HEK293 (cell line): Measurements from ENCODE around the gene SLC25A42.

Experiments used
- CTCF ChIA-PET: fragments of 350-600 bp; formaldehyde crosslinking; extraction: SDS; loops from one replicate; lab custom pipeline; 2021; ENCODE audit warnings: antibody characterized with exemption; lab: Yijun Ruan, JAX
- POLR2A ChIA-PET: fragments of 300-600 bp; formaldehyde crosslinking; extraction: SDS; loops from one replicate; lab custom pipeline; 2020; ENCODE audit warnings: antibody characterized with exemption, inconsistent platforms; lab: Yijun Ruan, JAX
- H3K27ac ChIP-seq: fragments of 200-500 bp; sonication (Bioruptor generic); 2 replicates; pipeline ENCODE4 v1.5.1; 2014; ENCODE audit warnings: low read depth, low read length, control low read depth, inconsistent platforms; ENCODE audit errors: extremely low read depth
- H3K36me3 ChIP-seq, 2 experiments: fragments of 200-500 bp in 1 of 2; sonication (Bioruptor generic) in 1 of 2; 1 replicate in 1 of 2; 2 replicates in 1 of 2; pipeline ENCODE4 v1.5.1; 2014 to 2017; ENCODE audit warnings: inconsistent platforms in 2 of 2, low read length in 2 of 2; ENCODE audit not compliant: control insufficient read depth in 2 of 2, insufficient read depth in 1 of 2
- H3K4me1 ChIP-seq: fragments of 200-500 bp; sonication (Bioruptor generic); 2 replicates; pipeline ENCODE4 v1.5.1; 2014; ENCODE audit warnings: mild to moderate bottlenecking, low read length, inconsistent platforms; ENCODE audit not compliant: control insufficient read depth, insufficient read depth
- H3K4me3 ChIP-seq: 2 replicates; pipeline ENCODE4 v1.5.1; 2011; ENCODE audit warnings: low read depth, mild to moderate bottlenecking, control low read depth, low read length, moderate library complexity
- H3K9me3 ChIP-seq: fragments of 200-500 bp; sonication (Bioruptor generic); 2 replicates; pipeline ENCODE4 v1.5.1; 2014; ENCODE audit warnings: low read depth, low read length, inconsistent platforms; ENCODE audit not compliant: control insufficient read depth, insufficient read depth
- GLI2 ChIP-seq: fragments of 450-650 bp; formaldehyde crosslinking; IDR thresholded peaks from 2 replicates; pipeline ENCODE4; 2017; ENCODE audit warnings: missing biosample characterization, missing genetic modification characterization, low read depth, borderline replicate concordance
- GLIS1 ChIP-seq: fragments of 450-650 bp; formaldehyde crosslinking; IDR thresholded peaks from 2 replicates; pipeline ENCODE4 v1.5.1; 2016; ENCODE audit warnings: missing biosample characterization, missing genetic modification characterization
- MZF1 ChIP-seq: fragments of 450-650 bp; formaldehyde crosslinking; IDR thresholded peaks from 2 replicates; pipeline ENCODE4 v1.5.1; 2017; ENCODE audit warnings: missing biosample characterization, missing genetic modification characterization, borderline replicate concordance
- OSR2 ChIP-seq: fragments of 450-650 bp; formaldehyde crosslinking; IDR thresholded peaks from 2 replicates; pipeline ENCODE4 v1.5.1; 2016; ENCODE audit warnings: missing biosample characterization, missing genetic modification characterization
- ZFHX2 ChIP-seq: fragments of 450-650 bp; formaldehyde crosslinking; conservative IDR thresholded peaks from 2 replicates; pipeline ENCODE4 v1.5.1; 2016; ENCODE audit warnings: missing biosample characterization, missing genetic modification characterization
- ZNF10 ChIP-seq: fragments of 450-650 bp; formaldehyde crosslinking; IDR thresholded peaks from 2 replicates; pipeline ENCODE4 v1.5.1; 2017; ENCODE audit warnings: missing biosample characterization, missing genetic modification characterization
- ZNF140 ChIP-seq: fragments of 450-650 bp; formaldehyde crosslinking; IDR thresholded peaks from 2 replicates; pipeline ENCODE4 v1.5.1; 2016; ENCODE audit warnings: missing biosample characterization, missing genetic modification characterization
- ZNF19 ChIP-seq: fragments of 450-650 bp; formaldehyde crosslinking; IDR thresholded peaks from 2 replicates; pipeline ENCODE4; 2016; ENCODE audit warnings: missing biosample characterization, missing genetic modification characterization, low read depth
- ZNF266 ChIP-seq: fragments of 450-650 bp; formaldehyde crosslinking; IDR thresholded peaks from 2 replicates; pipeline ENCODE4 v1.5.1; 2016; ENCODE audit warnings: missing biosample characterization, missing genetic modification characterization, low read depth
- ZNF274 ChIP-seq, 2 experiments: fragments of 200-500 bp in 1 of 2; fragments of 450-650 bp in 1 of 2; sonication (Bioruptor generic) in 1 of 2; formaldehyde crosslinking in 1 of 2; IDR thresholded peaks; 2 replicates each; pipeline versions ENCODE4 v1.5.1 to v1.6.1; 2014 to 2016; ENCODE audit warnings: borderline replicate concordance in 1 of 2, inconsistent platforms in 1 of 2, low read length in 1 of 2, missing biosample characterization in 1 of 2, missing genetic modification characterization in 1 of 2
- ZNF354C ChIP-seq: fragments of 450-650 bp; formaldehyde crosslinking; IDR thresholded peaks from 2 replicates; pipeline ENCODE4 v1.5.1; 2016; ENCODE audit warnings: missing biosample characterization, missing genetic modification characterization, low read depth, borderline replicate concordance
- ZNF530 ChIP-seq: fragments of 450-650 bp; formaldehyde crosslinking; IDR thresholded peaks from 2 replicates; pipeline ENCODE4 v1.5.1; 2016; ENCODE audit warnings: low read depth, missing biosample characterization, missing genetic modification characterization
- ZNF544 ChIP-seq: fragments of 450-650 bp; formaldehyde crosslinking; IDR thresholded peaks from 2 replicates; pipeline ENCODE4 v1.5.0; 2017; ENCODE audit warnings: missing biosample characterization, missing genetic modification characterization
- ZNF555 ChIP-seq: fragments of 450-650 bp; formaldehyde crosslinking; conservative IDR thresholded peaks from 2 replicates; pipeline ENCODE4 v1.5.1; 2017; ENCODE audit warnings: missing biosample characterization, mild to moderate bottlenecking, missing genetic modification characterization, inconsistent platforms
- ZNF623 ChIP-seq: fragments of 450-650 bp; formaldehyde crosslinking; IDR thresholded peaks from 2 replicates; pipeline ENCODE4 v1.5.1; 2016; ENCODE audit warnings: missing biosample characterization, missing genetic modification characterization
- ZNF785 ChIP-seq: fragments of 450-650 bp; formaldehyde crosslinking; IDR thresholded peaks from 2 replicates; pipeline ENCODE4 v1.5.1; 2016; ENCODE audit warnings: missing biosample characterization, missing genetic modification characterization
- TF ChIP-seq, protein P1 (sequence below): fragments of 450-650 bp; formaldehyde crosslinking; IDR thresholded peaks from 2 replicates; pipeline ENCODE4 v1.5.1; 2016; ENCODE audit warnings: missing biosample characterization, missing genetic modification characterization
- TF ChIP-seq, protein P2 (sequence below): fragments of 450-650 bp; formaldehyde crosslinking; IDR thresholded peaks from 2 replicates; pipeline ENCODE4 v1.5.1; 2017; ENCODE audit warnings: missing biosample characterization, missing genetic modification characterization
- TF ChIP-seq, protein P3 (sequence below): fragments of 450-650 bp; formaldehyde crosslinking; IDR thresholded peaks from 2 replicates; pipeline ENCODE4 v1.5.1; 2017; ENCODE audit warnings: missing biosample characterization, missing genetic modification characterization
- TF ChIP-seq, protein P4 (sequence below): fragments of 450-650 bp; IDR thresholded peaks from 2 replicates; pipeline ENCODE4 v1.5.1; 2018; ENCODE audit warnings: missing biosample characterization, missing genetic modification characterization
- TF ChIP-seq, protein P5 (sequence below): fragments of 450-650 bp; formaldehyde crosslinking; IDR thresholded peaks from 2 replicates; pipeline ENCODE4 v1.5.1; 2016; ENCODE audit warnings: missing biosample characterization, missing genetic modification characterization
- TF ChIP-seq, protein P6 (sequence below): fragments of 450-650 bp; formaldehyde crosslinking; IDR thresholded peaks from 2 replicates; pipeline ENCODE4 v1.5.1; 2016; ENCODE audit warnings: missing biosample characterization, missing genetic modification characterization, low read depth
- TF ChIP-seq, protein P7 (sequence below): fragments of 450-650 bp; formaldehyde crosslinking; IDR thresholded peaks from 2 replicates; pipeline ENCODE4 v1.5.1; 2016; ENCODE audit warnings: missing biosample characterization, missing genetic modification characterization, borderline replicate concordance

Gene SLC25A42

DNA sequence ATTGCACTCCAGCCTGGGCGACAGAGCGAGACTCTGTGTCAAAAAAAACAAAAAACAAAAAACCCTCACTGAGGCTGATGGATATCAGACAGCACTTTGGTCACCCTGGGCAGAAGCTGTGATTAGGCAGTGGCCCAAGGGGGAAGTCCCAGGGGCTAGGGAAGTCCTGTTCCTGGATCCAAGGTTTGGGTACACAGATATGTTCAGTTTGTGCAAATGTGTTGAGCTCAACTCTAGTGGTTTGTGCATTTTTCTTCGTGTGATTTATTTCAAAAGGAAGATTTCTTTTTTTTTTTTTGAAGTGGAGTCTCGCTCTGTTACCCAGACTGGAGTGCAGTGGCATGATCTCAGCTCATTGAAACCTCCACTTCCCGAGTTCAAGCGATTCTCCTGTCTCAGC, 94.0 kb downstream of the SLC25A42 start:
- POLR2A ChIA-PET: interaction anchor here (0.6 kb wide), 1 partner anchor 9 kb away, joined by 6 read pairs; no protein-coding TSS in a partner anchor
- no peak overlapping the region for H3K27ac ChIP-seq
- no peak overlapping the region for H3K4me3 ChIP-seq
- TF ChIP-seq ZNF19 (tag by site-specific recombination) (no peak), ZNF623 (no peak), GLIS1 (tag by site-specific recombination) (no peak), ZFHX2 (tag by site-specific recombination) (no peak)
- no peaks in the 10 kb centered on the region for H3K9me3 ChIP-seq
- CTCF ChIA-PET: interaction anchor here (0.5 to 6.3 kb wide), 6 partner anchors 11 to 333 kb away, joined by 3 to 47 read pairs (median 10); no protein-coding TSS in a partner anchor
- H3K36me3 ChIP-seq: no peaks in the 10 kb centered on the region
- no peaks in the 10 kb centered on the region for H3K4me1 ChIP-seq

DNA sequence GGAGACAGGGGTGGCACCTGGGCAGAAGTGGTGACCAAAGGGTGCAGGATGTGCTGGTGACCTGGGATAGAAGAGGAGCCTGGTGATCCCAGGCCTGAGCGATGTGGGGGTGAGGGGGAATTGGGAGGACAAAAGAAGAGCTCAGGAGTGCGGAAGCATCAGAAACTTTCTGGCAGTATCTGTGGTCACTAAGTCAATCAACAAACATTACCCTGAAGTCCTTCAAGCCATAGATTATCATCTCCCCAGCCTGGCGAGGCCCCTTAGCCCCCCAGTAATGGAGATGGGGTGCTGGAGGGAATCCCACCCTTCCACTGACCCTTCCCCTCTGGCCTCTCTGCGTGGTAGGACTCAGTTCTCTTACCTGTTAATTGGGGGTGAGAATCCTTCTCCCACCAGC, 95.7 kb downstream of the SLC25A42 start:
- TF ChIP-seq ZNF10 (tag by site-specific recombination): no peak
- TF ChIP-seq MZF1 (tag by site-specific recombination): no peak
- TF ChIP-seq, protein P1, sequence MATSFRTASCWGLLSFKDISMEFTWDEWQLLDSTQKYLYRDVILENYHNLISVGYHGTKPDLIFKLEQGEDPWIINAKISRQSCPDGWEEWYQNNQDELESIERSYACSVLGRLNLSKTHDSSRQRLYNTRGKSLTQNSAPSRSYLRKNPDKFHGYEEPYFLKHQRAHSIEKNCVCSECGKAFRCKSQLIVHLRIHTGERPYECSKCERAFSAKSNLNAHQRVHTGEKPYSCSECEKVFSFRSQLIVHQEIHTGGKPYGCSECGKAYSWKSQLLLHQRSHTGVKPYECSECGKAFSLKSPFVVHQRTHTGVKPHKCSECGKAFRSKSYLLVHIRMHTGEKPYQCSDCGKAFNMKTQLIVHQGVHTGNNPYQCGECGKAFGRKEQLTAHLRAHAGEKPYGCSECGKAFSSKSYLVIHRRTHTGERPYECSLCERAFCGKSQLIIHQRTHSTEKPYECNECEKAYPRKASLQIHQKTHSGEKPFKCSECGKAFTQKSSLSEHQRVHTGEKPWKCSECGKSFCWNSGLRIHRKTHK: no peak
- TF ChIP-seq ZNF555: no peak
- TF ChIP-seq, protein P2, sequence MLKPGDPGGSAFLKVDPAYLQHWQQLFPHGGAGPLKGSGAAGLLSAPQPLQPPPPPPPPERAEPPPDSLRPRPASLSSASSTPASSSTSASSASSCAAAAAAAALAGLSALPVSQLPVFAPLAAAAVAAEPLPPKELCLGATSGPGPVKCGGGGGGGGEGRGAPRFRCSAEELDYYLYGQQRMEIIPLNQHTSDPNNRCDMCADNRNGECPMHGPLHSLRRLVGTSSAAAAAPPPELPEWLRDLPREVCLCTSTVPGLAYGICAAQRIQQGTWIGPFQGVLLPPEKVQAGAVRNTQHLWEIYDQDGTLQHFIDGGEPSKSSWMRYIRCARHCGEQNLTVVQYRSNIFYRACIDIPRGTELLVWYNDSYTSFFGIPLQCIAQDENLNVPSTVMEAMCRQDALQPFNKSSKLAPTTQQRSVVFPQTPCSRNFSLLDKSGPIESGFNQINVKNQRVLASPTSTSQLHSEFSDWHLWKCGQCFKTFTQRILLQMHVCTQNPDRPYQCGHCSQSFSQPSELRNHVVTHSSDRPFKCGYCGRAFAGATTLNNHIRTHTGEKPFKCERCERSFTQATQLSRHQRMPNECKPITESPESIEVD (tag by site-specific recombination): no peak
- no peak for TF ChIP-seq ZNF274 (IDR thresholded peaks at IDR 0.05; ENCODE audit: low read length)
- no peak for TF ChIP-seq ZNF274 (tag by site-specific recombination; IDR thresholded peaks at IDR 0.05; ENCODE audit: borderline replicate concordance)
- no peak for TF ChIP-seq ZNF266
- no peak for TF ChIP-seq ZNF354C
- TF ChIP-seq, protein P3, sequence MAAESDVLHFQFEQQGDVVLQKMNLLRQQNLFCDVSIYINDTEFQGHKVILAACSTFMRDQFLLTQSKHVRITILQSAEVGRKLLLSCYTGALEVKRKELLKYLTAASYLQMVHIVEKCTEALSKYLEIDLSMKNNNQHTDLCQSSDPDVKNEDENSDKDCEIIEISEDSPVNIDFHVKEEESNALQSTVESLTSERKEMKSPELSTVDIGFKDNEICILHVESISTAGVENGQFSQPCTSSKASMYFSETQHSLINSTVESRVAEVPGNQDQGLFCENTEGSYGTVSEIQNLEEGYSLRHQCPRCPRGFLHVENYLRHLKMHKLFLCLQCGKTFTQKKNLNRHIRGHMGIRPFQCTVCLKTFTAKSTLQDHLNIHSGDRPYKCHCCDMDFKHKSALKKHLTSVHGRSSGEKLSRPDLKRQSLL: no peak
- no peak for TF ChIP-seq GLI2 (tag by site-specific recombination)
- TF ChIP-seq, protein P4, sequence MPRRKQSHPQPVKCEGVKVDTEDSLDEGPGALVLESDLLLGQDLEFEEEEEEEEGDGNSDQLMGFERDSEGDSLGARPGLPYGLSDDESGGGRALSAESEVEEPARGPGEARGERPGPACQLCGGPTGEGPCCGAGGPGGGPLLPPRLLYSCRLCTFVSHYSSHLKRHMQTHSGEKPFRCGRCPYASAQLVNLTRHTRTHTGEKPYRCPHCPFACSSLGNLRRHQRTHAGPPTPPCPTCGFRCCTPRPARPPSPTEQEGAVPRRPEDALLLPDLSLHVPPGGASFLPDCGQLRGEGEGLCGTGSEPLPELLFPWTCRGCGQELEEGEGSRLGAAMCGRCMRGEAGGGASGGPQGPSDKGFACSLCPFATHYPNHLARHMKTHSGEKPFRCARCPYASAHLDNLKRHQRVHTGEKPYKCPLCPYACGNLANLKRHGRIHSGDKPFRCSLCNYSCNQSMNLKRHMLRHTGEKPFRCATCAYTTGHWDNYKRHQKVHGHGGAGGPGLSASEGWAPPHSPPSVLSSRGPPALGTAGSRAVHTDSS (tag by site-specific recombination): no peak
- TF ChIP-seq, protein P5, sequence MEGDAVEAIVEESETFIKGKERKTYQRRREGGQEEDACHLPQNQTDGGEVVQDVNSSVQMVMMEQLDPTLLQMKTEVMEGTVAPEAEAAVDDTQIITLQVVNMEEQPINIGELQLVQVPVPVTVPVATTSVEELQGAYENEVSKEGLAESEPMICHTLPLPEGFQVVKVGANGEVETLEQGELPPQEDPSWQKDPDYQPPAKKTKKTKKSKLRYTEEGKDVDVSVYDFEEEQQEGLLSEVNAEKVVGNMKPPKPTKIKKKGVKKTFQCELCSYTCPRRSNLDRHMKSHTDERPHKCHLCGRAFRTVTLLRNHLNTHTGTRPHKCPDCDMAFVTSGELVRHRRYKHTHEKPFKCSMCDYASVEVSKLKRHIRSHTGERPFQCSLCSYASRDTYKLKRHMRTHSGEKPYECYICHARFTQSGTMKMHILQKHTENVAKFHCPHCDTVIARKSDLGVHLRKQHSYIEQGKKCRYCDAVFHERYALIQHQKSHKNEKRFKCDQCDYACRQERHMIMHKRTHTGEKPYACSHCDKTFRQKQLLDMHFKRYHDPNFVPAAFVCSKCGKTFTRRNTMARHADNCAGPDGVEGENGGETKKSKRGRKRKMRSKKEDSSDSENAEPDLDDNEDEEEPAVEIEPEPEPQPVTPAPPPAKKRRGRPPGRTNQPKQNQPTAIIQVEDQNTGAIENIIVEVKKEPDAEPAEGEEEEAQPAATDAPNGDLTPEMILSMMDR: no peak
- no peak for TF ChIP-seq OSR2 (tag by site-specific recombination)
- no peak for TF ChIP-seq ZNF785 (tag by site-specific recombination)
- TF ChIP-seq ZNF530 (tag by site-specific recombination): no peak
- TF ChIP-seq ZNF140 (tag by site-specific recombination): no peak
- TF ChIP-seq, protein P6, sequence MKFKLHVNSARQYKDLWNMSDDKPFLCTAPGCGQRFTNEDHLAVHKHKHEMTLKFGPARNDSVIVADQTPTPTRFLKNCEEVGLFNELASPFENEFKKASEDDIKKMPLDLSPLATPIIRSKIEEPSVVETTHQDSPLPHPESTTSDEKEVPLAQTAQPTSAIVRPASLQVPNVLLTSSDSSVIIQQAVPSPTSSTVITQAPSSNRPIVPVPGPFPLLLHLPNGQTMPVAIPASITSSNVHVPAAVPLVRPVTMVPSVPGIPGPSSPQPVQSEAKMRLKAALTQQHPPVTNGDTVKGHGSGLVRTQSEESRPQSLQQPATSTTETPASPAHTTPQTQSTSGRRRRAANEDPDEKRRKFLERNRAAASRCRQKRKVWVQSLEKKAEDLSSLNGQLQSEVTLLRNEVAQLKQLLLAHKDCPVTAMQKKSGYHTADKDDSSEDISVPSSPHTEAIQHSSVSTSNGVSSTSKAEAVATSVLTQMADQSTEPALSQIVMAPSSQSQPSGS (tag by site-specific recombination): no peak
- TF ChIP-seq, protein P7, sequence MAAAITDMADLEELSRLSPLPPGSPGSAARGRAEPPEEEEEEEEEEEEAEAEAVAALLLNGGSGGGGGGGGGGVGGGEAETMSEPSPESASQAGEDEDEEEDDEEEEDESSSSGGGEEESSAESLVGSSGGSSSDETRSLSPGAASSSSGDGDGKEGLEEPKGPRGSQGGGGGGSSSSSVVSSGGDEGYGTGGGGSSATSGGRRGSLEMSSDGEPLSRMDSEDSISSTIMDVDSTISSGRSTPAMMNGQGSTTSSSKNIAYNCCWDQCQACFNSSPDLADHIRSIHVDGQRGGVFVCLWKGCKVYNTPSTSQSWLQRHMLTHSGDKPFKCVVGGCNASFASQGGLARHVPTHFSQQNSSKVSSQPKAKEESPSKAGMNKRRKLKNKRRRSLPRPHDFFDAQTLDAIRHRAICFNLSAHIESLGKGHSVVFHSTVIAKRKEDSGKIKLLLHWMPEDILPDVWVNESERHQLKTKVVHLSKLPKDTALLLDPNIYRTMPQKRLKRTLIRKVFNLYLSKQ (tag by site-specific recombination): no peak
- TF ChIP-seq ZNF544 (tag by site-specific recombination): no peak

More for the DNA sequence above, 95.7 kb downstream of the SLC25A42 start:
- H3K9me3 ChIP-seq: no peaks in the 10 kb centered on the region
- H3K4me3 ChIP-seq: no peak overlapping the region
- no peaks in the 10 kb centered on the region for H3K36me3 ChIP-seq
- H3K27ac ChIP-seq: no peak overlapping the region
- CTCF ChIA-PET: interaction anchor here (3.0 to 6.3 kb wide), 3 partner anchors 12 to 65 kb away, joined by 14 to 47 read pairs (median 41); no protein-coding TSS in a partner anchor
- POLR2A ChIA-PET: interaction anchor here (1.2 kb wide), 1 partner anchor 15 kb away, joined by 4 read pairs; no protein-coding TSS in a partner anchor
- no peaks in the 10 kb centered on the region for H3K4me1 ChIP-seq
